ENCODE results near the gene MPDZ. TPM values are rescaled to one million over a fixed set of nuclear protein-coding genes. Genes with fewer than 3 reads are reported as not detected.

The MPDZ gene
- total RNA-seq, 3 donors from 2014 or later (not counting 1 experiment from before 2014, with no cell fraction given), result not detected

DNA sequence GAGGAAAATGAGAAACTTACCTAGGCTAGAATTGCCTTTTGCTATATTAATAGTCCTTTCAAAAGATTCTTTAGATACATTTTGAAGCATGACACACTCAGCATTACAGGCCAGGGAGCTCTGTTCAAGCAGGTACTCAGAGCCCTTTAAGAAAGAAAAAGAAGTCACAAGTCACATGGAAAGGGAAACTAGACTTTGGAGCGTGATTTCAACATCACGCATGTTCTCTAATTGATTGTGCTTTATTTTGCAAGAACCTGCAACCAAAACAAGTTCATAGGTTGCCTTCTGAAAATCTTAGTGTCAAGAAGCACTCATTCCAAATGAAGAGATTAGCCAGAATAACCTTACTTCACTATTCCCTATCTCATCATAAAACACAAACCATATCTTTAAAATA, 103.8 kb downstream of the MPDZ start:
- intact Hi-C loops (cut with micrococcal nuclease), result no loop called here
- WGBS (ENCODE audit: insufficient coverage), result 78% methylated on average over 2 of the region's 2 CpGs

DNA sequence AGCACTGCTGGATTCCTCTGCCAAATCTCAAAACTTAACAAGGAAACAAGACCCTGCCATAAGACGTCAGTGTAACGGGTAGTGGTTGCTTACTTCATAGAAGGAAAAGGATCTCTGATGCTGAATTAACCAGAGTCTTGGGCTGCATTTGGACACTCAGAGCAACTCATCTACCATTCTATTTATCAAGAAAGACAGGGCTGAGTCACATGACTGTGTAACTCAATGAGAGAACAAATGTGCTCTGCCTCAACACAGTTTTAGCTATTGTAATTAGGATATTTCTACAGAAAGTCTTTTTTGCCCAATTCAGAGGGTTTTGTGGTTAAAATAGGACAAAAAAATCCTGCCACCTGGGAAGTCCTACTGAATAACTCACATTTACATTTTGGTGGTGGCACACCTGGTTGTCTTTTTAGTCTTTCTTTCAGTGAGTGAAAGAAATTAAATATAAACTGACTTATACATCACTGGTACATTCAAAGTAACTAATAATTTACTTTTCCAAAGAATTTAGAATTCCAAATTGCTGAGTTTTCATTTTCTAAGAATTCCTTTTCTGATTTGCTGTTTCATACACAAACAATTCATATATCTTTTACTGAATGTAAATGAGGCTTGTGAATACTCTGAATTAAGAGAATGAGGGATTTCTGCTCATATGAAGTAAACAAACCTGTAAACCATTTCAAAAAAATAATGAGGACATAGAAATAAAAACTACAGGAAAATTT, 104.4 kb downstream of the MPDZ start:
- intact Hi-C loops (cut with micrococcal nuclease), result no loop called here
- 100% methylated on average over 2 of the region's 2 CpGs for WGBS (ENCODE audit: insufficient coverage)
- ATAC-seq (no peak), DNase-seq (no peak)
- Histone ChIP-seq H3K27me3 (ENCODE audit: control insufficient read depth, insufficient read depth, low read length) (no peaks in the 10 kb centered on the region), H3K4me1 (ENCODE audit: control insufficient read depth, insufficient read depth, low read length) (no peaks in the 10 kb centered on the region), H3K36me3 (ENCODE audit: control insufficient read depth, insufficient read depth, low read length) (no peaks in the 10 kb centered on the region), H3K27ac (ENCODE audit: low read length) (no peak overlapping the region), H3K4me3 (ENCODE audit: low read length) (no peak overlapping the region), H3K9me3 (ENCODE audit: control insufficient read depth, insufficient read depth, low read length) (no peaks in the 10 kb centered on the region)
- Mint-ChIP-seq H3K9me3 (peaks cover 5 to 6% of the 10 kb centered on the region in 2 donors), H3K4me3 (no peak overlapping the region), H3K27ac (no peak overlapping the region), H3K36me3 (peaks cover 5% of the 10 kb centered on the region), H3K4me1 (no peaks in the 10 kb centered on the region), H3K27me3 (ENCODE audit: low read depth in 2 of 2) (no peaks in the 10 kb centered on the region)
- TF ChIP-seq CTCF (IDR thresholded peaks at IDR 0.05), result no peak

More for the DNA sequence above, 103.8 kb downstream of the MPDZ start:
- Mint-ChIP-seq H3K27ac (no peak overlapping the region), H3K36me3 (peaks cover 5% of the 10 kb centered on the region), H3K4me3 (no peak overlapping the region), H3K27me3 (ENCODE audit: low read depth in 2 of 2) (no peaks in the 10 kb centered on the region), H3K9me3 (peaks cover 5 to 9% of the 10 kb centered on the region in 2 donors), H3K4me1 (no peaks in the 10 kb centered on the region)
- no peak overlapping the region for H3K4me3 ChIP-seq (ENCODE audit: low read length)
- no peaks in the 10 kb centered on the region for H3K36me3 ChIP-seq (ENCODE audit: control insufficient read depth, insufficient read depth, low read length)
- TF ChIP-seq CTCF (IDR thresholded peaks at IDR 0.05), result no peak
- no peaks in the 10 kb centered on the region for H3K27me3 ChIP-seq (ENCODE audit: control insufficient read depth, insufficient read depth, low read length)
- ATAC-seq (no peak), DNase-seq (no peak)
- H3K9me3 ChIP-seq (ENCODE audit: control insufficient read depth, insufficient read depth, low read length), result no peaks in the 10 kb centered on the region
- no peaks in the 10 kb centered on the region for H3K4me1 ChIP-seq (ENCODE audit: control insufficient read depth, insufficient read depth, low read length)
- no peak overlapping the region for H3K27ac ChIP-seq (ENCODE audit: low read length)

DNA sequence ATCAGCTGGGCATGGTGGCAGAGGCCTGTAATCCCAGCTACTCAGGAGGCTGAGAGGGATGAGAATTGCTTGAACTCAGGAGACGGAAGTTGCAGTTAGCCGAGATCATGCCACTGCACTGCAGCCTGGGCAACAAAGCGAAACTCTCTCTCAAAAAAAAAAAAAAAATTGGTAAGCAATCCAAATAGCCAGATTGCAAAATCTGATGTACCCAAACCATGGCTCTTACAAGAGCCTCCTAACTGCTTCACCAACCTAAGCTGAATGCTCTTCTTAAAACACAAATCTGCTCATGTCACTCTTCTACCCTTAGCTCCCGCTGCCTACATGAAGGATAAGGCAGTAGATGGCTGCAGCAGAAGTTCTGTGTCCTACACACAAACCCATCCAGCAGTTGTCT, 105.9 kb downstream of the MPDZ start:
- H3K27ac Mint-ChIP-seq, result no peak overlapping the region
- no peaks in the 10 kb centered on the region for H3K4me1 ChIP-seq (ENCODE audit: control insufficient read depth, insufficient read depth, low read length)
- no peak overlapping the region for H3K4me3 ChIP-seq (ENCODE audit: low read length)
- no peak for DNase-seq
- WGBS (ENCODE audit: insufficient coverage), result 92% methylated on average over 4 of the region's 4 CpGs
- H3K9me3 ChIP-seq (ENCODE audit: control insufficient read depth, insufficient read depth, low read length), result no peaks in the 10 kb centered on the region
- no peaks in the 10 kb centered on the region for H3K4me1 Mint-ChIP-seq
- H3K36me3 ChIP-seq (ENCODE audit: control insufficient read depth, insufficient read depth, low read length), result no peaks in the 10 kb centered on the region
- H3K4me3 Mint-ChIP-seq, result no peak overlapping the region
- H3K27ac ChIP-seq (ENCODE audit: low read length), result no peak overlapping the region
- no peak for TF ChIP-seq CTCF (IDR thresholded peaks at IDR 0.05)
- intact Hi-C loops (cut with micrococcal nuclease), result no loop called here
- H3K9me3 Mint-ChIP-seq, result peaks cover 12% of the 10 kb centered on the region in 2 donors
- ATAC-seq, result no peak
- H3K36me3 Mint-ChIP-seq, result peaks cover 5% of the 10 kb centered on the region
- H3K27me3 Mint-ChIP-seq (ENCODE audit: low read depth in 2 of 2), result no peaks in the 10 kb centered on the region
- no peaks in the 10 kb centered on the region for H3K27me3 ChIP-seq (ENCODE audit: control insufficient read depth, insufficient read depth, low read length)

- WGBS (ENCODE audit: insufficient coverage), result 86% methylated on average over 1 of the region's 2 CpGs
- H3K27ac Mint-ChIP-seq, result no peak overlapping the region
- H3K4me3 Mint-ChIP-seq, result no peak overlapping the region
- H3K4me1 ChIP-seq (ENCODE audit: control insufficient read depth, insufficient read depth, low read length), result no peaks in the 10 kb centered on the region
- no peak for ATAC-seq
- no peaks in the 10 kb centered on the region for H3K9me3 ChIP-seq (ENCODE audit: control insufficient read depth, insufficient read depth, low read length)
- no peaks in the 10 kb centered on the region for H3K27me3 Mint-ChIP-seq (ENCODE audit: low read depth in 2 of 2)
- no peaks in the 10 kb centered on the region for H3K36me3 ChIP-seq (ENCODE audit: control insufficient read depth, insufficient read depth, low read length)
- TF ChIP-seq CTCF (IDR thresholded peaks at IDR 0.05), result no peak
- H3K9me3 Mint-ChIP-seq, result peaks cover 12% of the 10 kb centered on the region in 2 donors
- H3K4me3 ChIP-seq (ENCODE audit: low read length), result no peak overlapping the region
- no peaks in the 10 kb centered on the region for H3K4me1 Mint-ChIP-seq
- intact Hi-C loops (cut with micrococcal nuclease), result no loop called here
- no peak overlapping the region for H3K27ac ChIP-seq (ENCODE audit: low read length)
- no peaks in the 10 kb centered on the region for H3K27me3 ChIP-seq (ENCODE audit: control insufficient read depth, insufficient read depth, low read length)
- DNase-seq, result no peak
- H3K36me3 Mint-ChIP-seq, result peaks cover 5% of the 10 kb centered on the region
Measured at GRCh38 chr9:13171261-13171660, 108.2 kb downstream of the MPDZ start.

All from natural killer cell (primary cell).